Osteoblast (primary cell): ENCODE results near the gene SNAP25. TPM values are rescaled to one million over a fixed set of nuclear protein-coding genes. Genes with fewer than 3 reads are reported as not detected.

Source experiments
- DNase-seq: peaks from one replicate; pipeline ENCODE4 v3.0.0; 2011; ENCODE audit warnings: low spot score, mixed read lengths; ENCODE audit not compliant: insufficient read length; ENCODE audit errors: missing footprints
- H2AFZ ChIP-seq: 2 replicates; pipeline ENCODE4 v1.6.0; 2011; ENCODE audit warnings: mild to moderate bottlenecking, low read length
- H3K27ac ChIP-seq: 2 replicates; pipeline ENCODE4 v1.5.1; 2011; ENCODE audit warnings: mild to moderate bottlenecking, low read depth, low read length, moderate library complexity
- H3K27me3 ChIP-seq: 2 replicates; pipeline ENCODE4 v1.6.0; 2012; ENCODE audit warnings: mild to moderate bottlenecking, control low read depth, inconsistent platforms, low read length, moderate library complexity; ENCODE audit not compliant: insufficient read depth
- H3K36me3 ChIP-seq: 2 replicates; pipeline ENCODE4 v1.5.1; 2011; ENCODE audit warnings: mild to moderate bottlenecking, low read length, control low read depth, moderate library complexity; ENCODE audit not compliant: insufficient read depth
- H3K4me1 ChIP-seq: 2 replicates; pipeline ENCODE4 v1.5.1; 2011; ENCODE audit warnings: mild to moderate bottlenecking, low read length, control low read depth, moderate library complexity; ENCODE audit not compliant: insufficient read depth
- H3K4me2 ChIP-seq: 2 replicates; pipeline ENCODE4 v1.6.0; 2011; ENCODE audit warnings: mild to moderate bottlenecking, low read length; ENCODE audit not compliant: insufficient read depth
- H3K4me3 ChIP-seq: fragments of 200-600 bp; sonication (generic); 3 replicates; pipeline ENCODE4 v1.5.1; 2012; ENCODE audit warnings: mild to moderate bottlenecking, low read length, inconsistent platforms; ENCODE audit not compliant: insufficient read depth
- H3K79me2 ChIP-seq: 2 replicates; pipeline ENCODE4 v1.6.0; 2012; ENCODE audit warnings: mild to moderate bottlenecking, low read length, control low read depth, inconsistent platforms; ENCODE audit not compliant: insufficient read depth
- H3K9me3 ChIP-seq: 2 replicates; pipeline ENCODE4 v1.5.1; 2011; ENCODE audit warnings: low read depth, low read length, control low read depth
- H4K20me1 ChIP-seq: 2 replicates; pipeline ENCODE4 v1.6.0; 2012; ENCODE audit warnings: mild to moderate bottlenecking, low read length, control low read depth; ENCODE audit not compliant: insufficient read depth
- total RNA-seq: library from RNA; depleted of rRNA; stranded (reverse); fragments of >200 nt; gene quantifications from 2 replicates; pipeline ENCODE4 v1.2.3, GENCODE V29; 2012
- TF ChIP-seq, protein P1 (sequence below): IDR thresholded peaks from 2 replicates; pipeline ENCODE4 v1.5.1; 2011; ENCODE audit warnings: mild to moderate bottlenecking, low read depth, low read length, moderate library complexity; ENCODE audit errors: extremely low read depth

The SNAP25 gene
- total RNA-seq, 1 donor, result 1.8 TPM

DNA sequence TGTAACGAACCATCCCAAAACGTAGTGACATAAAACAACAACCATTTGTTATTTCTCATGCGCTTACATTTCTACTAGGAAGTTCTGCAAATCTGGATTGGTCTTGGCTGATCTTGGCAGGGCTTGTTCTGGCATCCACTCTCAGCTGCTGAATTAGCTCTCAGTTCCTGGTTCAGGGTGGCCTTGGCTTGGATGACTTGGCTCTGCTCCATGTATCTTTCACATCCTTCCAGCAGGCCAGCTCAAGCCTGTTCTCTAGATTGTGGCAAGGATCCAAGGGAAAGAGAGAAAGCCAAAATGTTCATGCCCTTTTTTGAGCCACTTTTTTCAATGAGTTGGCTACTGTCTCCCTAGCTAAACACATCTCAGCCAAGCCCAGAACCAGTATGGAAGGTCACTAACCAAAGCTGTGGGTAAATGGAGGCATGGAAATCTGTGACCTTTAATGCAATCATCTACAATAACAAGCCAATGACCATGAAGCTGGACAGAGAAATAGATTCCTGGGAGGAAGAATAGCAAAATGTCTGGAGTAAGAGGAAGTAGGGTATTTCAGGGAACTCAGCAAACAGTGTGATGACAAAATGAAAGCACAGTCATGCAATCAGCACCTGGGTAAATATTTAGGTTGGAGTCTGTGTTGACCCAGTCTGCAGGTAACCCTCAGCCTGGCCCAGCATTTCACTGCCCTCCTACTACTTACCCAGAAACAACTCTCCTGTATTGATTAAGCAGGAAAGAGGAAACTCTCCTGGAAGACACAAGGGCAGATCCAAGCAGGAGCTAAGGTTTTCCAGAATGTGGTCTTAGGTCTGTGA, 32.7 kb upstream of the SNAP25 start:
- Histone ChIP-seq H3K27me3 (no peaks in the 10 kb centered on the region), H3K4me3 (no peak overlapping the region), H3K79me2 (no peaks in the 10 kb centered on the region), H3K36me3 (no peaks in the 10 kb centered on the region), H3K9me3 (no peaks in the 10 kb centered on the region), H4K20me1 (no peaks in the 10 kb centered on the region), H3K4me1 (no peaks in the 10 kb centered on the region), H3K4me2 (no peak overlapping the region), H3K27ac (no peak overlapping the region), H2AFZ (no peak overlapping the region)
- DNase-seq, result no peak
- TF ChIP-seq, protein P1, sequence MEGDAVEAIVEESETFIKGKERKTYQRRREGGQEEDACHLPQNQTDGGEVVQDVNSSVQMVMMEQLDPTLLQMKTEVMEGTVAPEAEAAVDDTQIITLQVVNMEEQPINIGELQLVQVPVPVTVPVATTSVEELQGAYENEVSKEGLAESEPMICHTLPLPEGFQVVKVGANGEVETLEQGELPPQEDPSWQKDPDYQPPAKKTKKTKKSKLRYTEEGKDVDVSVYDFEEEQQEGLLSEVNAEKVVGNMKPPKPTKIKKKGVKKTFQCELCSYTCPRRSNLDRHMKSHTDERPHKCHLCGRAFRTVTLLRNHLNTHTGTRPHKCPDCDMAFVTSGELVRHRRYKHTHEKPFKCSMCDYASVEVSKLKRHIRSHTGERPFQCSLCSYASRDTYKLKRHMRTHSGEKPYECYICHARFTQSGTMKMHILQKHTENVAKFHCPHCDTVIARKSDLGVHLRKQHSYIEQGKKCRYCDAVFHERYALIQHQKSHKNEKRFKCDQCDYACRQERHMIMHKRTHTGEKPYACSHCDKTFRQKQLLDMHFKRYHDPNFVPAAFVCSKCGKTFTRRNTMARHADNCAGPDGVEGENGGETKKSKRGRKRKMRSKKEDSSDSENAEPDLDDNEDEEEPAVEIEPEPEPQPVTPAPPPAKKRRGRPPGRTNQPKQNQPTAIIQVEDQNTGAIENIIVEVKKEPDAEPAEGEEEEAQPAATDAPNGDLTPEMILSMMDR, result no peak

DNA sequence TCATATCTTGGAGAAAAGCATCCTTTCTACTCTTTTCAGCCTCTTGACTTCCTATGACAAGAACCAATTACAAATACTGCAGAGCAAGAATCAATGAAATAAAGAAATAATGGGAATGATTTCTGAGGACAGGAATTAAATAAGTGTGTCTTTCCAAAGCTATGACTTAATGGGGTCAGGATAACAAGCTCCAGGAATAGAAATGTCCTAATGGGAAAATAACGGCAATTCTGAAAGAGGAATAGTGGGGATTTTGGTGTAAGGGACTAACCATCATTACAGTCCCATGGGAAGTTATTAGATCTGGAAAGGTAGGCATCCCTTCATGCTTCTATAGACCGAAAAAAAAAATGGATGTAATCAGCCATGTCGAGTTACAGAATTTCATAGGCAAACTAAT, 28.2 kb upstream of the SNAP25 start:
- TF ChIP-seq, protein P1, result no peak
- no peaks in the 10 kb centered on the region for H3K79me2 ChIP-seq

DNA sequence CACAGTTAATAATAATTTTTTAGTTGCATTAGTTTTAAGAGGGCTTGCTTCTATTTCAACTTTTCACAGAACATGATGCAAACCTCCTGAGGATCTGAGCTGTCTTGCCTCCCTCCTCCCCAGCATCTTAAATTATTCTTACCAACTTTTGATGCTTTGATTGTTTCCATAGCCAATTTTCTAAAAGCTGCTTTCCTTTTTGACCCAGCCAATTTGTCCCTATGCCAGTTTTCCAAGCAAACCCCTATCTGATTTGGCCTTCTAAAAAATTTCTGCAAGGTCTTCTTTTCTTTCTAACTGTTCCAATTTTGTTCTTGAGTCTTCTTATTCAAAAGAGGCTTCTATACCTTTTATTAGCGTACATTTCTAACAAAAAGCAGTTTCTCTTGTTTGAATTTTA, 26.5 kb upstream of the SNAP25 start:
- Histone ChIP-seq H3K27ac (no peak overlapping the region), H4K20me1 (no peaks in the 10 kb centered on the region), H2AFZ (no peak overlapping the region), H3K27me3 (peaks cover 2% of the 10 kb centered on the region), H3K4me2 (no peak overlapping the region), H3K9me3 (no peaks in the 10 kb centered on the region), H3K36me3 (no peaks in the 10 kb centered on the region), H3K4me3 (no peak overlapping the region), H3K4me1 (no peaks in the 10 kb centered on the region), H3K79me2 (no peaks in the 10 kb centered on the region)
- TF ChIP-seq, protein P1, result no peak
- no peak for DNase-seq

More for the DNA sequence above, 28.2 kb upstream of the SNAP25 start:
- no peaks in the 10 kb centered on the region for H4K20me1 ChIP-seq
- no peaks in the 10 kb centered on the region for H3K9me3 ChIP-seq
- H3K27me3 ChIP-seq, result no peaks in the 10 kb centered on the region
- no peak overlapping the region for H3K4me3 ChIP-seq
- no peak overlapping the region for H3K4me2 ChIP-seq
- DNase-seq, result no peak
- no peak overlapping the region for H2AFZ ChIP-seq
- H3K4me1 ChIP-seq, result no peaks in the 10 kb centered on the region
- no peak overlapping the region for H3K27ac ChIP-seq
- no peaks in the 10 kb centered on the region for H3K36me3 ChIP-seq

DNA sequence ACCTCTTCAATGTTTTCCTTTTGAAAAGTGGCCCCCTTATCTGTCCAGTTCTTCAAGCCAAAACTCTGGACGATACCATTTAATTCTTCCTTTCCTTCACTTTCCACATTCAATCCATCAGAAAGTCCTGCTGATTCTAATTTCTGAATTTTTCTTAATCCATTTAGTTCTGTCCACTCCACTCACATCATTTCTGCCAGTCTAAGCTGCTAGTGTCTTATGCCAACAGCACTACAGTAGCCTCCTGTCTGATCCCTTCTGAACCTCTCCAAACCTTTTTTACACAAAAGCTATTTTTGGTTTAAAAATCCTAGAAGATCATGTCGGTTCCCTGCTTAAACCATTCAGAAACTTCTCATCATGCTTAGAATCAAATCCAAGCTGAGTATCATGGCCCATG, 24.5 kb upstream of the SNAP25 start:
- Histone ChIP-seq H2AFZ (no peak overlapping the region), H3K4me1 (no peaks in the 10 kb centered on the region), H3K79me2 (no peaks in the 10 kb centered on the region), H4K20me1 (no peaks in the 10 kb centered on the region), H3K36me3 (no peaks in the 10 kb centered on the region), H3K27me3 (peaks cover 2% of the 10 kb centered on the region), H3K27ac (no peak overlapping the region), H3K9me3 (no peaks in the 10 kb centered on the region), H3K4me2 (no peak overlapping the region), H3K4me3 (no peak overlapping the region)
- TF ChIP-seq, protein P1, result no peak
- DNase-seq, result no peak
